ENCODE results near the gene FOXO6. TPM values are rescaled to one million over a fixed set of nuclear protein-coding genes. Genes with fewer than 3 reads are reported as not detected.

The FOXO6 gene
- total and polyA plus RNA-seq, 7 donors: 0.42 to 8.6 (median 0.88) TPM

- peak; percentile 86 to 94 (median 90) for ATAC-seq
- Histone ChIP-seq H3K4me1 (peaks cover 24% of the 10 kb centered on the region), H3K36me3 (ENCODE audit: insufficient read depth in 1 of 2, low read depth in 1 of 2) (no peaks in the 10 kb centered on the region), H3K27me3 (ENCODE audit: insufficient read depth in 3 of 3, low read length in 2 of 3) (no peaks in the 10 kb centered on the region), H3K9me3 (no peaks in the 10 kb centered on the region), H3K27ac (no peak overlapping the region), H3K4me3 (no peak overlapping the region)
- DNase-seq: peak; percentile 60 to 83
- intact Hi-C loops (cut with DNase I): loop anchor here (1.0 to 5.0 kb wide), 5 partner anchors 56 to 110 kb away; no protein-coding TSS in a partner anchor
- TF ChIP-seq, protein P1, sequence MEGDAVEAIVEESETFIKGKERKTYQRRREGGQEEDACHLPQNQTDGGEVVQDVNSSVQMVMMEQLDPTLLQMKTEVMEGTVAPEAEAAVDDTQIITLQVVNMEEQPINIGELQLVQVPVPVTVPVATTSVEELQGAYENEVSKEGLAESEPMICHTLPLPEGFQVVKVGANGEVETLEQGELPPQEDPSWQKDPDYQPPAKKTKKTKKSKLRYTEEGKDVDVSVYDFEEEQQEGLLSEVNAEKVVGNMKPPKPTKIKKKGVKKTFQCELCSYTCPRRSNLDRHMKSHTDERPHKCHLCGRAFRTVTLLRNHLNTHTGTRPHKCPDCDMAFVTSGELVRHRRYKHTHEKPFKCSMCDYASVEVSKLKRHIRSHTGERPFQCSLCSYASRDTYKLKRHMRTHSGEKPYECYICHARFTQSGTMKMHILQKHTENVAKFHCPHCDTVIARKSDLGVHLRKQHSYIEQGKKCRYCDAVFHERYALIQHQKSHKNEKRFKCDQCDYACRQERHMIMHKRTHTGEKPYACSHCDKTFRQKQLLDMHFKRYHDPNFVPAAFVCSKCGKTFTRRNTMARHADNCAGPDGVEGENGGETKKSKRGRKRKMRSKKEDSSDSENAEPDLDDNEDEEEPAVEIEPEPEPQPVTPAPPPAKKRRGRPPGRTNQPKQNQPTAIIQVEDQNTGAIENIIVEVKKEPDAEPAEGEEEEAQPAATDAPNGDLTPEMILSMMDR (IDR thresholded peaks at IDR 0.05): peak; percentile 63
- WGBS, 3 donors: 52 to 55% (median 53%) methylated on average over 7 of the region's 7 CpGs
These were observed 38.4 kb upstream of the FOXO6 start for GRCh38 chr1:41322835-41323234.

DNA sequence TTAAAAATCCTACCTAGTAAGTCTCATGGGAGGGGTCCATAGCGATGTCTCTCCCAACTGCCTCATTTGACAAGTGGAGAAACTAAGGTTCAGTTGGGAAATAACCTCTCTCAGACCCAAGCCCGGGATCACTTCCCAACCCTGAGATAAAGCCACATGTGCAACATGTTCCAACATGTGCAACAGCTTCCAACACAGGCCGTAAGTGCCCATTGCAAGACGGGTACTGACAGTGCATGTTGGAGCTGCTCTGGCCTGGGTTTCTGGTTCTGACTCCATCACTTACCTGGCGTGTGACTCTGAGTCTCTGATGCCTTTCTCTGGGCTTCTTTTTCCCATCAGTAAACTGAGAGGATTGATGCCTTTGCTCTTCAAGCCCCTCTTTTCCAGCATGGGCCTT is 38.0 kb upstream of the FOXO6 start:
- WGBS, 3 donors: 64 to 78% (median 69%) methylated on average over 5 of the region's 5 CpGs
- DNase-seq (no peak), ATAC-seq (no peak)
- intact Hi-C loops (cut with DNase I): loop anchor here (1.0 to 5.0 kb wide), 5 partner anchors 56 to 110 kb away; no protein-coding TSS in a partner anchor
- Histone ChIP-seq H3K4me1 (peaks cover 24% of the 10 kb centered on the region), H3K36me3 (ENCODE audit: insufficient read depth in 1 of 2, low read depth in 1 of 2) (no peaks in the 10 kb centered on the region), H3K4me3 (no peak overlapping the region), H3K9me3 (no peaks in the 10 kb centered on the region), H3K27ac (no peak overlapping the region), H3K27me3 (ENCODE audit: insufficient read depth in 3 of 3, low read length in 2 of 3) (no peaks in the 10 kb centered on the region)
- TF ChIP-seq, protein P1 (IDR thresholded peaks at IDR 0.05): no peak

DNA sequence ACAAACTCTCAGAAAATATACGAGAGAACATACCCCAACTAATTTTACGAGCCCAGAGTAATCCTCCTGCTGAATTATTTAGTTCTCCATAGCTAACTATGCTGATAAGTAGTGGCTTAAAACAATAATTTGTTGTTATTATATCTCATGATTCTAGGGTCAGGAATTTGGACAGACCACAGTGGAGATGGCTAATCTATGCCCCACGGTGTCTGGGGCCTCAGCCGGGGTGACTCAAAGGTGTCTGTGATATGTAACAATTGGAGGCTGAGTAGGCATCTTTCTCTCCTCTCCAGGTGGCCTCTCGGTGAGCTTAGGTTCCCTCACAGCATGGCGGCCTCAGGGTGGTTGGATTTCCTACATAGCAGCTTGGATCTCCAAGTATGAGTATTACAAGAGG is 35.4 kb upstream of the FOXO6 start:
- intact Hi-C loops (cut with DNase I): no loop called here
- TF ChIP-seq, protein P1 (IDR thresholded peaks at IDR 0.05): no peak
- no peak for DNase-seq
- ATAC-seq: no peak
- H3K36me3 ChIP-seq (ENCODE audit: insufficient read depth in 1 of 2, low read depth in 1 of 2): no peaks in the 10 kb centered on the region
- 94 to 97% (median 95%) methylated on average over 6 of the region's 6 CpGs for WGBS, 3 donors
- no peak overlapping the region for H3K27ac ChIP-seq
- peaks cover 5% of the 10 kb centered on the region for H3K4me1 ChIP-seq
- H3K9me3 ChIP-seq: no peaks in the 10 kb centered on the region
- H3K4me3 ChIP-seq: no peak overlapping the region
- no peaks in the 10 kb centered on the region for H3K27me3 ChIP-seq (ENCODE audit: insufficient read depth in 3 of 3, low read length in 2 of 3)

GRCh38 chr1:41327383-41327999 is 33.7 kb upstream of the FOXO6 start:
- no peaks in the 10 kb centered on the region for H3K9me3 ChIP-seq
- no peak overlapping the region for H3K4me3 ChIP-seq
- TF ChIP-seq, protein P1 (IDR thresholded peaks at IDR 0.05): no peak
- 66 to 79% (median 67%) methylated on average over 6 of the region's 6 CpGs for WGBS, 3 donors
- ATAC-seq (no peak), DNase-seq (no peak)
- no peaks in the 10 kb centered on the region for H3K4me1 ChIP-seq
- no peak overlapping the region for H3K27ac ChIP-seq
- no peaks in the 10 kb centered on the region for H3K27me3 ChIP-seq (ENCODE audit: insufficient read depth in 3 of 3, low read length in 2 of 3)
- intact Hi-C loops (cut with DNase I): no loop called here
- no peaks in the 10 kb centered on the region for H3K36me3 ChIP-seq (ENCODE audit: insufficient read depth in 1 of 2, low read depth in 1 of 2)
